Smooth muscle cell (in vitro differentiated cells): ENCODE measurements around the gene CST6. TPM values are rescaled to one million over a fixed set of nuclear protein-coding genes. Genes with fewer than 3 reads are reported as not detected.
A peak's percentile ranks its signal among the peaks of the same experiment; 100 is the strongest.

Experiments used
- DNase-seq: peaks from one replicate; lab custom pipeline; 2025; ENCODE audit not compliant: unreplicated experiment; lab: John Stamatoyannopoulos, UW
- H2AFZ ChIP-seq: fragments of 200-600 bp; sonication (generic); 2 replicates; pipeline ENCODE4 v1.6.0; 2016; ENCODE audit warnings: antibody characterized with exemption, low read depth, mild to moderate bottlenecking
- H3F3A ChIP-seq: fragments of 200-600 bp; sonication (generic); 2 replicates; pipeline ENCODE4 v1.6.0; 2017; ENCODE audit warnings: antibody characterized with exemption, low read depth
- H3K27ac ChIP-seq: fragments of 200-600 bp; sonication (generic); 2 replicates; pipeline ENCODE4 v1.5.1; 2016; ENCODE audit warnings: low read depth, mild to moderate bottlenecking
- H3K27me3 ChIP-seq: fragments of 200-600 bp; sonication (generic); 2 replicates; pipeline ENCODE4 v1.6.1; 2016; ENCODE audit warnings: low read depth, mild to moderate bottlenecking
- H3K36me3 ChIP-seq: fragments of 200-600 bp; sonication (generic); 2 replicates; pipeline ENCODE4 v1.5.1; 2016; ENCODE audit warnings: low read depth
- H3K4me1 ChIP-seq: fragments of 200-600 bp; sonication (generic); 2 replicates; pipeline ENCODE4 v1.5.1; 2016; ENCODE audit warnings: low read depth
- H3K4me2 ChIP-seq: fragments of 200-600 bp; sonication (generic); 2 replicates; pipeline ENCODE4 v1.6.0; 2016; ENCODE audit warnings: mild to moderate bottlenecking
- H3K4me3 ChIP-seq: fragments of 200-600 bp; sonication (generic); 2 replicates; pipeline ENCODE4 v1.5.1; 2016; ENCODE audit warnings: mild to moderate bottlenecking
- H3K79me2 ChIP-seq: fragments of 200-600 bp; sonication (generic); 2 replicates; pipeline ENCODE4 v1.6.0; 2016; ENCODE audit warnings: low read depth, mild to moderate bottlenecking
- H3K9ac ChIP-seq: fragments of 200-600 bp; sonication (generic); 2 replicates; pipeline ENCODE4 v1.6.0; 2016; ENCODE audit warnings: low read depth
- H3K9me3 ChIP-seq: fragments of 200-600 bp; sonication (generic); replicated peaks from 2 replicates; pipeline ENCODE4 v1.5.1; 2016; ENCODE audit warnings: low read depth
- H4K20me1 ChIP-seq: fragments of 200-600 bp; sonication (generic); 2 replicates; pipeline ENCODE4 v1.6.0; 2016; ENCODE audit warnings: low read depth
- WGBS: methylation state at CpG from one replicate; pipeline ENCODE4 v1.1.7; 2016; ENCODE audit warnings: low lambda C conversion rate; 5-methylcytosine and 5-hydroxymethylcytosine counted together
- polyA plus RNA-seq: library from polyadenylated mRNA; unstranded; fragments of >200 nt; fragmentation: Nextera tagmentation; extraction: Ambion mirVana; gene quantifications from 2 replicates; pipeline ENCODE4 v1.2.1, GENCODE V29; 2016
- total RNA-seq: library from RNA; depleted of rRNA; stranded (reverse); fragments of >200 nt; gene quantifications from 2 replicates; pipeline ENCODE4 v1.2.3, GENCODE V29; 2014
- TF ChIP-seq, protein P1 (sequence below): fragments of 200-600 bp; sonication (generic); IDR thresholded peaks from 2 replicates; pipeline ENCODE4 v1.5.1; 2017; ENCODE audit warnings: borderline replicate concordance, mild to moderate bottlenecking, antibody characterized with exemption; ENCODE audit not compliant: insufficient read depth, poor library complexity, severe bottlenecking

CST6 gene
- total and polyA plus RNA-seq, 2 experiments from 2014 or later, result 37.6 to 97.0 TPM

DNA sequence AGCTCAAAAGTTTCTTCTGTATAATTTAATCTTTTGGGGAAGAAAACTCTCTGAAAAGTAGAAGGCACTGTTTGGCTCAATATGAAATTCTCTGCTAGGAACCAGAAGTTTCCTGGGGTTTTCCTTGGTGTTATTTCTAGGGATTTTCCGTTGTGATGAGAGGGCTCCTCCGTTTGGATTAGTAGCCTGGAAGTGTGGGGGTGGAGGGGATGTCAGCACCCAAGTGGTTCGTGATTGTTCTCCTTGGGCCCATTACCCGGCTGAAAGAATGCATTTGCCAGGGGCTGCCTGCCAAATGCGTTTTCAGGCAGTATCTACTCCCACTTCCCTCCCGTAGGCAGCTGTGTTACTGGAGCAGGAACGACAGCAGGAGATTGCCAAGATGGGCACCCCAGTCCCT is 44.7 kb downstream of the CST6 start:
- no peak overlapping the region for H3K4me3 ChIP-seq
- WGBS, result 89% methylated on average over 7 of the region's 7 CpGs
- H3K36me3 ChIP-seq, result peaks cover 29% of the 10 kb centered on the region
- TF ChIP-seq, protein P1, sequence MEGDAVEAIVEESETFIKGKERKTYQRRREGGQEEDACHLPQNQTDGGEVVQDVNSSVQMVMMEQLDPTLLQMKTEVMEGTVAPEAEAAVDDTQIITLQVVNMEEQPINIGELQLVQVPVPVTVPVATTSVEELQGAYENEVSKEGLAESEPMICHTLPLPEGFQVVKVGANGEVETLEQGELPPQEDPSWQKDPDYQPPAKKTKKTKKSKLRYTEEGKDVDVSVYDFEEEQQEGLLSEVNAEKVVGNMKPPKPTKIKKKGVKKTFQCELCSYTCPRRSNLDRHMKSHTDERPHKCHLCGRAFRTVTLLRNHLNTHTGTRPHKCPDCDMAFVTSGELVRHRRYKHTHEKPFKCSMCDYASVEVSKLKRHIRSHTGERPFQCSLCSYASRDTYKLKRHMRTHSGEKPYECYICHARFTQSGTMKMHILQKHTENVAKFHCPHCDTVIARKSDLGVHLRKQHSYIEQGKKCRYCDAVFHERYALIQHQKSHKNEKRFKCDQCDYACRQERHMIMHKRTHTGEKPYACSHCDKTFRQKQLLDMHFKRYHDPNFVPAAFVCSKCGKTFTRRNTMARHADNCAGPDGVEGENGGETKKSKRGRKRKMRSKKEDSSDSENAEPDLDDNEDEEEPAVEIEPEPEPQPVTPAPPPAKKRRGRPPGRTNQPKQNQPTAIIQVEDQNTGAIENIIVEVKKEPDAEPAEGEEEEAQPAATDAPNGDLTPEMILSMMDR, result no peak
- DNase-seq, result no peak
- no peaks in the 10 kb centered on the region for H3K9me3 ChIP-seq
- no peaks in the 10 kb centered on the region for H3K27me3 ChIP-seq
- H3K79me2 ChIP-seq, result peaks cover 60% of the 10 kb centered on the region
- peaks cover 7% of the 10 kb centered on the region for H3F3A ChIP-seq
- H3K4me1 ChIP-seq, result peaks cover 10% of the 10 kb centered on the region
- H4K20me1 ChIP-seq, result no peaks in the 10 kb centered on the region
- H3K4me2 ChIP-seq, result no peak overlapping the region
- H3K9ac ChIP-seq, result no peak overlapping the region
- no peak overlapping the region for H2AFZ ChIP-seq
- H3K27ac ChIP-seq, result no peak overlapping the region

DNA sequence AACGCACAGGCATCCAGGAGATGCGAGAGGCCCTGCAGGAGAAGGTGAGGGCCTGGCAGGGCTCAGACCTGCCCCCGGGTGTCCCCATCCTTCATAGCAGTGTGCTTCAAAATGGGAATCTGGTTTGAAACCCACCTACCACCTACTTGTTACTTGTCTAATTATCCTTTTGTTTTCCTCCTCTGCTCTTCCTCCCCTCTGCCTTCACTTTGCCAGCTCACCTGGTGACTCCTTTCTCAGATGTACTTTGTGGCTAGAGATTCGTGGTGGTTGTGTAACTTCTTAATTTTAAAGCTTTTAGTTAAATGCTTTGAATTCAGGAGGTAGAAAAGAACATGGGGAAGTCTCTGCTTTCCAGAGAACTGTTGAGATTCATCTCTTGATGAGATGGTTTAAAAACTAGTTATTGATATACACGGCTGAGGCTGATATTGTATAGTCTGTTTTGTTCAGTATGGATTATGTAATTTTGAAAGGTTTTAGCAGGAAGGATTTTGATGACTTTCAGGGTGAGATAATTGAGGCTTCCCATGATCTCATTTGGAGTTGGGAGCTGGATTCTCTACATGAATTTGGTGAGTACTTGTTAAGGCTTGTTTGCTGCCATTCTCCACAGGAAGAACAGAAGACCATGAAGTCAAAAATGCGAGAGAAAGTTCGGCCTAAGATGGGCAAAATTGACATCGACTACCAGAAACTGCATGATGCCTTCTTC is 48.3 kb downstream of the CST6 start:
- H3K36me3 ChIP-seq, result peaks cover 40% of the 10 kb centered on the region
- H4K20me1 ChIP-seq, result peaks cover 10% of the 10 kb centered on the region
- peaks cover 17% of the 10 kb centered on the region for H3F3A ChIP-seq
- H3K4me3 ChIP-seq, result no peak overlapping the region
- H3K4me1 ChIP-seq, result no peaks in the 10 kb centered on the region
- no peak overlapping the region for H3K9ac ChIP-seq
- peak overlapping the region; percentile 38 for H3K27ac ChIP-seq
- DNase-seq, result no peak
- H3K27me3 ChIP-seq, result no peaks in the 10 kb centered on the region
- peaks cover 60% of the 10 kb centered on the region for H3K79me2 ChIP-seq
- no peak overlapping the region for H3K4me2 ChIP-seq
- no peak overlapping the region for H2AFZ ChIP-seq
- WGBS, result 79% methylated on average over 8 of the region's 8 CpGs
- TF ChIP-seq, protein P1, result no peak
- no peaks in the 10 kb centered on the region for H3K9me3 ChIP-seq

DNA sequence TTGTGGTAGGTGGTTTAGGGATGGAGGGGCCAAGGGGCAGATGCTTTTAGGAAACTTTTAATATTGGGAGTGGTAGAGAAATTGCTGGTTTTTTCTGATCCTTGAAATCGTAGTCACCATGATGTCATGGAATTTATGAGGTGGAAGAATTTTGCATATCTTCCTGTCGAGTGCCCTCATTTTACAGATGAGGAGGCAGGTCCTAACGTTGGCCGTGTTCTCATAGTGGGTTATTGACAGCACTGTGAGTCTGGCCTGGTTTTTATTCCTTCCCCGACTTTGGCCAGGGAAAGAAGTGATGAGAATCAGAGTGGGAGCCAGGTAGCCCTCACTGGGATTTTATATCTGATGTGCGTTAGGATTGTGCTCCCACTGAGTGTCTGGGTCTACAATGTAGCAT is 49.5 kb downstream of the CST6 start:
- peaks cover 11% of the 10 kb centered on the region for H4K20me1 ChIP-seq
- no peak overlapping the region for H3K27ac ChIP-seq
- H3K27me3 ChIP-seq, result no peaks in the 10 kb centered on the region
- no peak overlapping the region for H3K4me3 ChIP-seq
- H3K9me3 ChIP-seq, result no peaks in the 10 kb centered on the region
- TF ChIP-seq, protein P1, result no peak
- H2AFZ ChIP-seq, result no peak overlapping the region
- H3F3A ChIP-seq, result peaks cover 25% of the 10 kb centered on the region
- peaks cover 39% of the 10 kb centered on the region for H3K36me3 ChIP-seq
- no peak overlapping the region for H3K9ac ChIP-seq
- WGBS, result 91% methylated on average over 6 of the region's 6 CpGs
- DNase-seq, result no peak
- H3K79me2 ChIP-seq, result peaks cover 57% of the 10 kb centered on the region
- no peak overlapping the region for H3K4me2 ChIP-seq
- H3K4me1 ChIP-seq, result no peaks in the 10 kb centered on the region

DNA sequence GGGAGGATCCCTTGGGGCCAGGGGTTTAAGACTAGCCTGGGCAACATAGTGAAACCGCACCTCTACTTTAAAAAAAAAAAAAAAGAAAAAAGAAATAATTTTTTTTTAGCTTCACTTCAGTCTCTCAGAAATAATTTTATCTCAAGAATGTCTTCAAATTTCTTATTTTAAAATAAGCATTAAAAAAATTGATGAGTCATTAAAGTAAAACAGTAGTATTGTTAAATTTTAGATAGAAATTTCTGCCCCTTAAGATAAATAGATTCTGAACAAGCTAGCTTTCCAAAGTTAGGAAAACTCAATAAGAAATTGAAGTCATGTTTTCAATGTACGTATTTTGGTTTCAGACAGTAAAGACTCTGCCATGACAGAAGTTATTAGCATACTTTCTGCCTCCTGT is 50.6 kb downstream of the CST6 start:
- Histone ChIP-seq H3K9ac (no peak overlapping the region), H3K4me1 (no peaks in the 10 kb centered on the region), H3K4me2 (no peak overlapping the region), H3K27me3 (no peaks in the 10 kb centered on the region), H3F3A (peaks cover 37% of the 10 kb centered on the region), H4K20me1 (peaks cover 22% of the 10 kb centered on the region), H3K79me2 (peaks cover 54% of the 10 kb centered on the region), H3K4me3 (no peak overlapping the region), H2AFZ (no peak overlapping the region), H3K36me3 (peaks cover 32% of the 10 kb centered on the region), H3K27ac (no peak overlapping the region), H3K9me3 (no peaks in the 10 kb centered on the region)
- DNase-seq, result no peak
- 100% methylated on average over 2 of the region's 2 CpGs for WGBS
- TF ChIP-seq, protein P1, result no peak
